D341Med (cell line): Measurements from ENCODE around the gene FN3K.
A peak's percentile ranks its signal among the peaks of the same experiment; 100 is the strongest.
"Not testable (repeated sequence)": the region's sequence is repeated elsewhere in the genome, so short reads cannot be mapped to it uniquely, and the experiment has no call there.

Source experiments
- DNase-seq: peaks from one replicate; pipeline ENCODE4 v3.0.0; 2012; ENCODE audit warnings: low spot score

The FN3K gene

DNA sequence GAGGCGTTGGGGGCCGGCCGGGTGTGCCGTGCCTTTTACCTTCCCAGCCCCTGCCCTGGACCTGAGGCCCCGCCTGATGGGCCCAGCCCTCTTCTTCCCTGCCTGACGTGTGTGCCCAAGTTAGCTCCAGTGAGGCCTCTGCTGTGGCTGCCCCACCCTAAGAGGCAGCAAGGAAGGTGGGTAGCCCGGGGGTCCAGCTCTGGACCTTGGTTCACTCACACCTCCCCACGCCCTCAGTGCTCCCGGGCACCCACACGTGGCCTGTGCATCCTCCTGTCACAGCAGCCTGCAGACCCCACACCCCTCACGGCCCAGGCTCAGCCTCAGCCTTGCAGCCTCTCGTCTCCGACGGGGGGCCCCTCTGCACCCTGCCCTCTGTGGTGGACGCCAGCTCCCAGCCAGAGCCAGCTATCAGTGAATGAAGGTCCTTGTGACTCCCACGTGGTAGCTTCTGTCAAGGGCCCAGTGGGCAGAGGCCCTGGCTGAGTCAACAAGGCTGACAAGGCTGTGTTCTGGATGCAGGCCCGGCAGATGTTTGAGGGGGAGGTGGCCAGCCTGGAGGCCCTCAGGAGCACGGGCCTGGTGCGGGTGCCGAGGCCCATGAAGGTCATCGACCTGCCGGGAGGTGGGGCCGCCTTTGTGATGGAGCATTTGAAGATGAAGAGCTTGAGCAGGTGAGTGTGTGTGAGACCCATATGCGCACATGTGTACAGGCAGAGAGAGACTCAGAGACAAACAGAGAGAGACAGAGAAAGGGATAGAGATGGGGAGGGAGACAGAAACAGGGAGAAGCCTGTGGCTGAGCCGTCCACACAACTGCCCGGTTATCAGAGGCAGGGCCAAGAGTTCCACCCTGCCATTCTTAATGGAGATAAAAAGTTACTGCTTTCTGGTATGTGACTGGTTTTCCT, 2.8 kb downstream of the FN3K start:
- no peak for DNase-seq

DNA sequence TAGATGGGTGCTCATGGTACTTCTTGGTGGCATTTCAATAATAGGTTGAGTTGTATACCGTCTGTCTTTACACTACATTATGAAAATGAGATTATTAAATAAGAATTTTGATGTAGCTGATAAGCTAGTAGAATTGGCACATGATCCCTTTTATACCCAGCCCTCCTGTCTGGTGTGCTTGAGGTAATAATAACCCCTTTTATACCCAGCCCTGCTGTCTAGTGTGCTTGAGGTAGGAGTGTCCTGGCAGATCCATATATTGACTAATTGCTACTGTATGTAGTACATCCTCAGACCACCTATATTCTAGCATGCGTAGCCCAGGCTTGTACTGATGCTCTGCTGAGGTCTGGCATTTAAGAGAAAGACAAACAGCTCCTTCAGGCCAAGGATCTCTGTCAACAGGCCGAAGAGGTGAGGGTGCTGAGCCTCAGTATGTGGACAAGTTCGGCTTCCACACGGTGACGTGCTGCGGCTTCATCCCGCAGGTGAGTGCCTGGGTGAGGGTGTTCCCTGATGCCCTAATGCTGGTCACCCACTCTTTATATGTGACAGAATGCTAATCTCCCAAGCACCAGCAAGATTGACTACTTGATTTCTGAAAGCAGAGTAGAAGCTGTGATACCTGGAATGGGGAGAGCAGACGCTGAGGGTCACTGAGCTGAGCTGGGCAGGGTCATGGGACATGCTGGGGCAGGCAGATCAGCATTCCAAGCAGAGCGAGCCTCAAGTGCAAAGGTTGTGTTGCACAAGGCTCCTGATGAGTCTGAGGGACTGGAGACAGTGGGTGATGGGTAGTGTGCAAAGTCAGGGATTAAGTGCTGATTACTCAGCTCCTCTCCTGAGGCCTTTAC, 5.7 kb downstream of the FN3K start:
- no peak for DNase-seq

DNA sequence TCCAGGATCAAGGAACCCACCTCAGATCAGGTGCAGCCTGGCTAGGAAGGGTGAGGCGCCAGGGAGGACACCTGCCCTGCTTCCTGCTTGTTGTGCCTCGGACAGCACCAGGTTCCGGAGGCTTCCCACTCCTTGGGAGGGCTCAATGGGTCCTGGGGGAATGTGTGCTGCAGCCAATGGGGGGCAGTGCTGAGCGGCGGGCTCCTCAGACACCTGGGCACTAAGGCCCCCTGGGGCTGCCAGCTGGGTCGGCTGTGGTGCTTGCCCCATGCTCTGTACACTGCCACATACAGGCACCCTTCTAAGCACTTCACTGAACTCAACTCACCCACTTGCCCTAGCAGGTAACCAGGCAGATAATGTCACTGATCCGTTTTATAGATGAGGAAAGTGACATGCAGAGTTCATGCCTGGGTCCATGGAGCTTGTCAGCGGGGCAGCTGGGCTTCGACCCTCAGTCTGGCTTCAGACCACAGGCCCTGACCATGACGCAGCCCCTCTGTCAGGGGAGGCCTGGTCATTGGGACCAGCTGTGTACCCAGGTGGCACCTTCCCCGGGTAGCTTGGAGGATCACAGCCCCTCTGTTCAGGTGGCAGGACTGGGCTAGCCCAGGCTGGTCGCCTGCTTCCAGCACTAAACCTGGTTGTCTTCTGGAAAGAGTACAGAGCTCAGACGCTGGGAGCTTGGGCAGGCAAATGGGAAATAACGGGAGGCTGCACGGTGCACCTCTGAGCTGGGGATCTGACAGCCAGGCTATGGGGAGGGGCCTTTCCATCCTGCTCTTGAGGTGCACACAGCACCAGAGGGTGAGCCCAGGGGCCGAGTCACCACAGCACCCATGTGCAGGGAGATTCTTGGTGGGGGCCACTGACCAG, 8.2 kb downstream of the FN3K start:
- DNase-seq, result no peak

DNA sequence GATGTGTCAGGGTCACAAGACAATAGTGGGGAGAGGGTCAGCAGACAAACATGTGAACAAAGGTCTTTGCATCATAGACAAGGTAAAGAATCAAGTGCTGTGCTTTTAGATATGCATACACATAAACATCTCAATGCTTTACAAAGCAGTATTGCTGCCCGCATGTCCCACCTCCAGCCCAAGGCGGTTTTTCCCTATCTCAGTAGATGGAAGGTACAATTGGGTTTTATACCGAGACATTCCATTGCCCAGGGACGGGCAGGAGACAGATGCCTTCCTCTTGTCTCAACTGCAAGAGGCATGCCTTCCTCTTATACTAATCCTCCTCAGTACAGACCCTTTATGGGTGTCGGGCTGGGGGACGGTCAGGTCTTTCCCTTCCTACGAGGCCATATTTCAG, 9.3 kb downstream of the FN3K start:
- not testable (repeated sequence) for DNase-seq

DNA sequence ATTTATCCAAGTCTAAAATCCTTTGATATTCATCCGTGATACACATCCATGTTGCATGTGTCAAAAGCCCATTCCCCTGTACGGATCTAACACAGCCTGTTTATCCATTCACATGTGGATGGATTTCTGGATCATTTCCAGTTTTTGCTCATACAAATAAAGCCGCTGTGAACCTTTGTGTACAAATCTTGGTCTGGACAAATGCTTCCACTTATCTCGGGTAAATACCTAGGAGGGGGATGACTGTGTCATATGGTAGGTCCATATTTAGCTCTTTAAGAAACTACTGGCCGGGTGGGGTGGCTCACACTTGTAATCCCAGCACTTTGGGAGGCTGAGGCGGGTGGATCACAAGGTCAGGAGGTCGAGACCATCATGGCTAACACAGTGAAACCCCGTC, 10.1 kb downstream of the FN3K start:
- no peak for DNase-seq

DNA sequence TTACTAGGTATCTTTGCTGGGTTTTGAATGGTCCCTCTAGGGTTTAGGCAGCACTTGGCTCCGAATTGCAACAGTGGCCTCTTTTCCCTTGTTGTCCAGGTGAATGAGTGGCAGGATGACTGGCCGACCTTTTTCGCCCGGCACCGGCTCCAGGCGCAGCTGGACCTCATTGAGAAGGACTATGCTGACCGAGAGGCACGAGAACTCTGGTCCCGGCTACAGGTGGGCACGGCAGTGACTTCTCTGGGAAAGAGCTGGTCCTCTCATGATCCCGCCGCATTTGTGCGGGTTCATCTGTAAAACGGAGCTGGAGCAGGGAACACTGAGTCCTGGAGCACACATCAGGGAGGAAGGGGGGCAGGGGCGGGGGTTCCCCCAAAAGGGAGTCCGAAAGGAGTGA, 13.3 kb downstream of the FN3K start:
- DNase-seq, result no peak

DNA sequence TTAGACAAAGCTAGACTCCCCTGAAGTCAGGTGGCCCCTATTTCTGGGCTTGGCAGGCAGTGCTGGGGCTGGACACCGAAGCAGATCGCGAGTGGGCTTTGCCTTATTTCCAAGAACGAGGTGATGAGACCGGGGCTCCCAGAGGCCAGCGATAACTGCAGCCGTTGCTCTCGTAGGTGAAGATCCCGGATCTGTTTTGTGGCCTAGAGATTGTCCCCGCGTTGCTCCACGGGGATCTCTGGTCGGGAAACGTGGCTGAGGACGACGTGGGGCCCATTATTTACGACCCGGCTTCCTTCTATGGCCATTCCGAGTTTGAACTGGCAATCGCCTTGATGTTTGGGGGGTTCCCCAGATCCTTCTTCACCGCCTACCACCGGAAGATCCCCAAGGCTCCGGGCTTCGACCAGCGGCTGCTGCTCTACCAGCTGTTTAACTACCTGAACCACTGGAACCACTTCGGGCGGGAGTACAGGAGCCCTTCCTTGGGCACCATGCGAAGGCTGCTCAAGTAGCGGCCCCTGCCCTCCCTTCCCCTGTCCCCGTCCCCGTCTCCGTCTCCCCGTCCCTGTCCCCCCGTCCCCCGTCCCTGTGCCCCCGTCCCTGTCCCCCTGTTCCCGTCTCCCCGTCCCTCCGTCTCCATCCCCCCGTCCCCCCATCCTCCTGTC, 15.0 kb downstream of the FN3K start:
- DNase-seq, result no peak

DNA sequence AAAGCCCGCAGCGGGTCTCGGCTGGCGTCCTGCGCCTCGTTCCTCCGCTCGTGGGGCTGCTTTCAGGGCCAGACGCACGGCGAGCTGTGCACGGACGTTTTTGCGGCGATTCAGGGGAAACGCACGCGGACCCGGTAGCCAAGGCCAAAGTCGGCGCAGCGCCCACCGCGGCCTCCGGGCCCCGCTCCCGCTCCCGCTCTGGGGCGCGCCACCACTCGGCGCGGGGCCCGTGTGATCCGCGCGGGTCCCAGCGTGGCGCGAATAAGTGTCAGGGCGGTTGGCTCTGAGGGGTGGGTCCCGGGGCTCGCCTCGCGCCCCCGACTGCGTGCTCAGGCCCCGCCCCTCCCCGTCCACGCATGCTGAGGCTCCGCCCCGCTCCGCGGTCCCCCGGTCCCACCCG, 15.8 kb downstream of the FN3K start:
- no peak for DNase-seq

DNA sequence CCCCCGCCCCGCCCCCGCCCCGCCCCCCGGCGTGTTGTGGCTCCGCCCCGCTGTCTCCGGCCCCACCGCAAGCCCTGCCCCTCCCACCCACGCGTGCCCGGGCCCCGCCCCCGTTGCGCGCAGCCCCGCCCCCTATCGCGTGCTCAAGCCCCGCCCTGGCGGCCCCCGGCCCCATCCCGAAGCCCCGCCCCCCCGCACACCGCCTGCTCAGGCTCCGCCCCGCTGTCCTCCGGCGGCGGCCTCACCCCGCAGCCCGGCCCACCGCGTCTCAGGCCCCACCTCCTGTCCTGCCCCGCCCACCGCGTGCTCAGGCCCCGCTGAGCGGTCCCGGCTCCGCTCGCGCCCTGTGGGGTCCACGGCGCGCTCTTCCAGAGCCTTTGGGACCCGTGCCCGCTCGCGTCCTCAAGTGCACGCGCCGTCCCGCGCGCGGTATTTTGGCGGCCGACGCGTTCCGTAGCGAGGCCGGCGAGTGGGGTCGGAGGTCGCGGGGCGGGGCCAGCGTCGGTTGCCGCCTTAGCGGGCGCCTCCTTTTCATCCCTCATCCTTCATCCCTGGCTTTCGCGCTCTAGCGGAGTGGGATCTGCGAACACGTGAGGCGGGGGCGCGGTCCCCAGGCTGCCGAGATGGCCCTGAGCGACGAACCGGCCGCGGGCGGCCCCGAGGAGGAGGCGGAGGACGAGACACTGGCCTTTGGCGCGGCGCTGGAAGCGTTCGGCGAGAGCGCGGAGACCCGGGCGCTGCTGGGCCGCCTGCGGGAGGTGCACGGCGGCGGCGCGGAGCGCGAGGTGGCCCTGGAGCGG, 16.4 kb downstream of the FN3K start, which contains the start of gene TBCD:
TSS of gene TBCD (plus strand) at position 495 of the 800 bp plus-strand sequence. CDS start at position 624, 129 bp downstream.
- DNase-seq, result peak; percentile 100

DNA sequence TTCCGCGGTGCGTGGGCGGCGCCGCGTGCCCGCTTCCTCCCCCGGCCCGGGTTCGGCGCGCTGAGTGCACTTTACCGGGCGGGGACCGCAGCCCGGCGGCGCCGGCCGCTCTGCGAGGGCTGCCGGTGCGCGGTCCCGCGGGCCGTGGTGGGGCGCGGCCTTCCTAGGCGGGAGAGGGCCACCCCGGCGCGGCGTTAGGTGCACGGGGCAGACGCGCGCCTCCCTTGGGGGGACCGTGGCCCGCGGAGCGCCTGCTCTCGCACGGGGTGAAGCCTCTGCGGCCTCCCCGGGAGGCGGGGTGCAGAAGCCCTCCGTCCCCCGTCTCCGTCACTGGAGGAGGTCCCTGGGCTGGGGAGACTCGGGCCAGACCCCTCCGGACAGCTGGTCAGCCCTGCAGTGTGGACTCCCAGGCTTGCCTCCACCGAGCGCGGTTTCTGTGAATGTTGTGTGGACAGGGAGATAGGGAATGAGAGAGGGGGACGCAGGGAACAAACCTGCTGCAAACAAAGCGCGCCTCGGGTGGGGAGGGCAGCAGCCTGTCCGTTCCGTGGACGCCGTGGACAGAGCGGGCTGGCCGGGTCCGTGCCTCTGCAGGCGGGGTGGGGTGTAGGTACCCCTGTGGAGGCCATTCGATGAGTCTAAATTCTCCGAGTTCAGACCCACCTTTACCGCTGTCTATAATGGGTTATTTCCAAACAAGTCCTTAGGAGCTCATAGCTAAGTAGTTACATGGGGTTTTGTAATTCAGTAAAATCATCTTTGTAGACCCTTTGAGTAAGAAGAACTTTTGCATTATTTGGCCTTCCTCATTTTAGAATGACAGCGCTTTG, 17.2 kb downstream of the FN3K start:
- peak; percentile 68 for DNase-seq

DNA sequence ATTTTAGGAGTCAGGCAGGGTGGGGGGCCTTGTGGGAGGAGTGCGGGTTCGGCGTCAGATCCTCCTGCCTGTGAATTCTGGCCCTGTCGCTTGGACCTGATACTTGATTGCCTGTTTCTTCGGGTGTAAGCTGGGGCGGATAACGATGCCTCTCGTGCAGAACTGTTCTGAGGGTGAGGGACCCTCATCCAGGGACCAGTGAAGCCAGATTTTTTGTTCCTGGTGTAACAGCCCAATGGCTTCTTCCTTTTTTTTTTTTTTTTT, 17.7 kb downstream of the FN3K start:
- no peak for DNase-seq

DNA sequence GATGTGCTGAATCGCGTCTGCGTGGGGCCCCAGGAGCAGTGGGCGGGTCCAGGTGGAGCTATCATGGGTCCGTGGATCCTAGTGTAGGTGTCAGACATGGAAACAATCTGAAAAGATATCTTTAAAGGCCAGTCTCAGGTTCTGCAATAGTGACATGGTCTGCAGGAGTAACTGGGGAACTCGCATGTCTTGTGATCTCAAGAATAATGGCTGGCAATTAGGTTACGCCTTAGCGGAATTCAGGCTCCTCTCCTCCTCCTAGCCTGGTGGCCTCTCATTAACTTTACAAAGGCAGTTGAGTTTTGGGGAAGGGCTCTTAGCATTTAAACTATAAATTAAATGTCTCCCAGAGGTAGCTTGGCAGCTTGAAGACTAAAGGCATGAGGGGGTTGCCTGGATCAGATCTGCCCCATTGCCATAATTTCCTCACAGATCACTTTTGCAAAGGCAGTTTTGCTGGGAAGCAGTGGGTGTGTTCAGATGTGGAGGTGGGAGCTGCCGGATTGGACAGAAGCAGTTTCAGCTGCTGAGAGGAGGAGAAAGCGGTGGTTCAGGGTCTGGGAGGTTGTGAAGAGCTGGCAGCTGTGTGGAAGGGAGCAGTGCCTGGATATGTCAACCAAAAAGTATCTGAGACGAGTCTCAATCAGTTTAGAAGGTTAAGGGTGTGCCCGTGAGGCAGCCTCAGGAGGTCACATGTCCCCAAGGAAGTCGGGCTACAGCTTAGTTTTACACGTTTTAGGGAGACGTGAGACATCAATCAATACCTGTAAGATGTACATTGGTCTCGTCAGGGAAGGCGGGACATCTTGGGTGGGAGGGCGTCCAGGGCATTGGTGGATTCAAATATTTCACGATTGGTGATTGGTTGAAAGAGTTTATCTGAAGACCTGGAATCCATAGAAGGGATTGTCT, 19.1 kb downstream of the FN3K start:
- peak; percentile 75 for DNase-seq

DNA sequence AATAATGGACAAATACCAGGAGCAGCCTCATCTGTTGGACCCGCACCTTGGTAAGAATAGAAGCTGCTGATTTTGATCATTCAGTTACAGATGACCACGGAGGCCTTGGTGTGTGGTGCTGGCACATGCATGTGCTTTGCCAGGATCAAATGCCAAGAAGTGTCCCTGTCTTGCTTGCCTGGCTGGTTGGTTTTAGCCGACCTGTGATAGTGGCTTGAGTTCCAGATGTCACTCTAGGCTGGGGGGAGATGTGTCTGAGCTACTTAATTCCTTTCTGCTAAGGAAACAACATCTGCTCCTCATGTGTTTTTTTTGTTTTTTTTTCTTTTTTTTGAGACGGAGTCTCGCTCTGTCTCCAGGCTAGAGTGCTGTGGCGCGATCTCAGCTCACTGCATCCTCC, 20.8 kb downstream of the FN3K start:
- peak; percentile 61 for DNase-seq

DNA sequence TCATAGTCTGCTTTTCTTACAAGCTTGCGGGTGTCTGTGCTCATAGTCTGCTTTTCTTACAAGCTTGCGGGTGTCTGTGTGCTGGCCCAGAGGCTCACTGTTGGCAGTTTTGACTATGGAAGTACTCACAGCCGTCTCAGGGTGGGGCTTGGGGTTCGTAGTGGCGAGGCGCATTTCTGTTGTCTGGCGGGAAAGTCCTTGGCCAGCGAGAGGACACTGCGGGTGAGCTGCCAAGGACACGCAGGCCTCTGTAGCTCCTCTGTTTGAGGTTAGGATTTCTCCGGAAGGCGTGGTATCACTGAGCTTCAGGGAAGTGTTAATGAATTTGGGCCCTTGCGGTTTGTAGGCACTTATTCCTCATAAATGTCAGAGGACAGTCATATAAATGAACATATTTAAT, 30.0 kb downstream of the FN3K start:
- DNase-seq, result no peak

DNA sequence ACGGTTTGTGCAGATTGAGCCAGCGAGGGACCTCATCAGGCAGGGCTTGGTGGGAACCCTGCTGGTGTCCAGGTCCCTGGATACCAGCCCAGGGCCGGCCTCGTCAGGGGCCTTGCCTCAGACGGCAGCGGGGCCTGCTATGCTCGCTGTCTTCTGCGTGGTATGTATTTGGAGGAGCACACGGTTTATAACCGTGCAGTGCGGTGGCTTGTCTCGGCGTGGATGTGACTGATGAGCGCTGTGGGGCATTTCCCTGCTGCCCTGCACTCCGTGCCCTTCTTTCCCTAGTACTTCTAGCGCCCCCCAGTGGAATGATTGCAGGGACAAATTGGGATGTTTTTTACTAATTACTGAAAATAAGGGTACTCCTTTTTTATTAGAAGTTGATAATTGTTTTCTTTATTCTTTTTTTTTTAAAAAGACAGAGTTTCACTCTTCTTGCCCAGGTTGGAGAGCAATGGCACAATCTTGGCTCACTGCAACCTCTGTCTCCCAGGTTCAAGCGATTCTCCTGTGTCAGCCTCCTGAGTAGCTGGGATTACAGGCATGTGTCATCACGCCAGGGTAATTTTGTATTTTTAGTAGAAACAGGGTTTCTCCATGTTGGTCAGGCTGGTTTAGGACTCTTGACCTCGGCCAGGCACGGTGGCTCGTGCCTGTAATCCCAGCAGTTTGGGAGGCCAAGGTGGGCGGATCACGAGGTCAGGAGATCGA, 31.8 kb downstream of the FN3K start:
- peak; percentile 89 for DNase-seq

DNA sequence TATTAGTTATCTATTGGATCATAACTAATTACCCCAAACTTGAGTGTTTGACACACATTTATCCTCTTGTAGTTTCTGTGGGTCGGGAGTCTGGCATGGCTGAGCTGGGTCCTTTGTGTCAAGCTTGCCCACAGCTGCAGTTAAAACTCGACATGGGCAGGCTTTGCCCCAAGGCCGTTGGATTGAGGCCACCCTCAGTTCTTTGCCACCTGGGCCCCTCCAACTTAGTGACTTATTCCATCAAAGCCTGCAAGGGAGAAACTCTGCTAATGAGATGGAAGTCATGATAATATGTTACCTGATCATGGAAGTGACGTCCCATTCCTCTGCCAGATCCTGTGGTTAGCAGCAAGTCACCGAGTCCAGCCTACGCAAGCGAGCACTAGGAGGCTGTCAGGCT, 33.6 kb downstream of the FN3K start:
- DNase-seq, result no peak

DNA sequence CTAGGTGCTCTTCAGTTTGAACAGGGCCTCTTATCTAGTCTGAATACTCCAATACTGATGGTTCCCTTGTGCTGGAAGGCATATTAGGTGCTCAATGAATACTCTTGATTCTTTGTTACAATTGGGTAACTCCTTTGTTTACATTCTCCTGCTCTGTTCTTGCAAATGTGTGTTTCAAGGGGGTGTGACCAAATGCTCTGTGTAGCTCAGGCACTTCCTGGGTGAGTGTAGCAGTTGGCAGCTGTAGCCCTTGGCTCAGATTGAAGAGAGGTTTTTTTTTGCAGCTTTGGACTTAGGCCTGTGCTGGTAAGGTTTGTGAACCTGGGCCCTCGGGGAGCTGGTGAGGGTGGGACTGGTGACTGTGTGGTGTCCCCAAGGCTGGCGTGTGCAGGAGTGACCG, 36.6 kb downstream of the FN3K start:
- peak; percentile 18 for DNase-seq

DNA sequence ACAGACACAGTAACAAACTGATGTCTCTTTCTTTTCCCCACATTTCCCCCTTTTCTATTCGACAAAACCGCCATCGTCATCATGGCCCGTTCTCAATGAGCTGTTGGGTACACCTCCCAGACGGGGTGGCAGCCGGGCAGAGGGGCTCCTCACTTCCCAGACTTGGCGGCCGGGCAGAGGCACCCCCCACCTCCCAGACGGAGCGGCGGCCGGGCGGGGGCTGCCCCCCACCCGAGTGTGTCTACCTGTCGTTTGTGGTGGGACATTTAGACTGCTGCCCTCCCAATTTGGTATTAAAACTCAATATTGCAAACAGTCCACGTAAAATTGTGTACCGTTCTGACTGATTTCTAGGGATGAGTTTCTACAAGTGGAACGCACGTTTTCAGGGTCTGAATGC, 39.0 kb downstream of the FN3K start:
- DNase-seq, result not testable (repeated sequence)
